HepG2 (cell line): Measurements from ENCODE around the gene ZNF678. TPM values are rescaled to one million over a fixed set of nuclear protein-coding genes. Genes with fewer than 3 reads are reported as not detected.

Experiments
- TFDP1 ChIP-seq: IDR thresholded peaks from 2 replicates; pipeline ENCODE4 v1.6.1; 2016; ENCODE audit warnings: missing compliant biosample characterization, missing genetic modification reagents, borderline replicate concordance
- ZHX2 ChIP-seq, 2 experiments: sonication (generic) in 1 of 2; formaldehyde crosslinking in 1 of 2; IDR thresholded peaks; 2 replicates each; pipeline versions ENCODE4 v1.6.1 to v1.9.0; 2014 to 2022; ENCODE audit warnings: antibody characterized with exemption in 1 of 2, borderline replicate concordance in 1 of 2, inconsistent platforms in 1 of 2, low read depth in 1 of 2, missing genetic modification reagents in 1 of 2
- ZNF317 ChIP-seq: sonication (generic); formaldehyde crosslinking; IDR thresholded peaks from 2 replicates; pipeline ENCODE4 v1.5.0; 2020; ENCODE audit warnings: mild to moderate bottlenecking, missing genetic modification reagents
- ZNF501 ChIP-seq: sonication (generic); formaldehyde crosslinking; IDR thresholded peaks from 2 replicates; pipeline ENCODE4 v1.5.1; 2020; ENCODE audit warnings: mild to moderate bottlenecking, moderate library complexity, missing genetic modification reagents
- ZNF609 ChIP-seq: sonication (generic); formaldehyde crosslinking; IDR thresholded peaks from 2 replicates; pipeline ENCODE4 v1.4.0; 2020; ENCODE audit warnings: mild to moderate bottlenecking, missing genetic modification reagents, borderline replicate concordance
- ZNF687 ChIP-seq: sonication (generic); formaldehyde crosslinking; IDR thresholded peaks from 2 replicates; pipeline ENCODE4 v1.5.1; 2020; ENCODE audit warnings: mild to moderate bottlenecking, missing genetic modification reagents, moderate library complexity
- ZNF703 ChIP-seq: sonication (generic); formaldehyde crosslinking; IDR thresholded peaks from 2 replicates; pipeline ENCODE4 v1.5.1; 2020; ENCODE audit warnings: missing genetic modification reagents, mild to moderate bottlenecking, moderate library complexity, borderline replicate concordance
- ZNF768 ChIP-seq: sonication (generic); formaldehyde crosslinking; IDR thresholded peaks from 2 replicates; pipeline ENCODE4 v1.4.0; 2020; ENCODE audit warnings: missing genetic modification reagents
- ZSCAN20 ChIP-seq: sonication (generic); formaldehyde crosslinking; IDR thresholded peaks from 2 replicates; pipeline ENCODE4 v1.4.0; 2020; ENCODE audit warnings: missing genetic modification reagents, mild to moderate bottlenecking, borderline replicate concordance
- polyA plus RNA-seq, 8 experiments: library from polyadenylated mRNA; depleted of rRNA in 3 of 8; stranded (reverse) in 7 of 8; unstranded in 1 of 8; fragments of >200 nt; fragmentation: Illumina TruSeq in 4 of 8; extraction: Trizol in 4 of 8; gene quantifications; 2 replicates each; pipeline versions ENCODE4 v1.2.1 to v1.2.3, GENCODE V29; 2011 to 2016; ENCODE audit warnings: low read depth in 4 of 8, missing spikeins in 1 of 8, mixed read lengths in 1 of 8; ENCODE audit not compliant: insufficient read depth in 1 of 8
- total RNA-seq, 5 experiments: library from RNA; depleted of rRNA; stranded (reverse); fragments of >200 nt; fragmentation: Illumina TruSeq; extraction: Trizol; gene quantifications; 2 replicates each; pipeline ENCODE4 v1.2.3, GENCODE V29; 2016; ENCODE audit warnings: low read depth in 1 of 5

The ZNF678 gene
- total and polyA plus RNA-seq, 2 of the 13 experiments (the other 11 are each of a cell fraction or from before 2014, with no cell fraction given) = 2.0 to 7.6 TPM

- TF ChIP-seq ZNF768 (CRISPR knock-in tag) (peak; percentile 37; the same call in 1 of the 2 replicates), ZNF501 (CRISPR knock-in tag) (peak; percentile 88), ZNF609 (CRISPR knock-in tag) (0 out of 2 replicates have a peak, but pooled peaks have one; percentile 37), ZNF703 (CRISPR knock-in tag) (no peak), ZHX2 (IDR thresholded peaks at IDR 0.05; ENCODE audit: low read depth) (peak; percentile 71; the same call in 1 of the 2 replicates), ZHX2 (CRISPR knock-in tag; IDR thresholded peaks at IDR 0.05; ENCODE audit: borderline replicate concordance) (no peak), ZNF317 (CRISPR knock-in tag) (0 out of 2 replicates have a peak, but pooled peaks have one; percentile 27), TFDP1 (CRISPR knock-in tag) (peak; percentile 63; the same call in 1 of the 2 replicates), ZSCAN20 (CRISPR knock-in tag) (peak; percentile 11; the same call in 1 of the 2 replicates), ZNF687 (peak; percentile 85)
These were observed at the start of gene ZNF678 (continued) for GRCh38 chr1:227563324-227564201.
